Renal cortex interstitium (tissue), 11 donors: ENCODE results near the gene KLHDC9. TPM values are rescaled to one million over a fixed set of nuclear protein-coding genes. Genes with fewer than 3 reads are reported as not detected.
"Not testable (repeated sequence)": the region's sequence is repeated elsewhere in the genome, so short reads cannot be mapped to it uniquely, and the experiment has no call there.

Experiments
- DNase-seq, 11 donors: peaks; one replicate each; pipeline ENCODE4 v3.0.0-alpha.2; 2013; ENCODE audit warnings: low read depth in 9 of 11, low spot score in 4 of 11; ENCODE audit errors: extremely low read depth in 1 of 11
- polyA plus RNA-seq, 3 donors: library from polyadenylated mRNA; unstranded; fragments of 120-200 nt; gene quantifications; one replicate each; pipeline ENCODE4 v1.2.1, GENCODE V29; 2013; ENCODE audit not compliant: insufficient read length in 3 of 3

The KLHDC9 gene
- polyA plus RNA-seq, 3 donors: 15.7 to 19.3 (median 17.6) TPM

DNA sequence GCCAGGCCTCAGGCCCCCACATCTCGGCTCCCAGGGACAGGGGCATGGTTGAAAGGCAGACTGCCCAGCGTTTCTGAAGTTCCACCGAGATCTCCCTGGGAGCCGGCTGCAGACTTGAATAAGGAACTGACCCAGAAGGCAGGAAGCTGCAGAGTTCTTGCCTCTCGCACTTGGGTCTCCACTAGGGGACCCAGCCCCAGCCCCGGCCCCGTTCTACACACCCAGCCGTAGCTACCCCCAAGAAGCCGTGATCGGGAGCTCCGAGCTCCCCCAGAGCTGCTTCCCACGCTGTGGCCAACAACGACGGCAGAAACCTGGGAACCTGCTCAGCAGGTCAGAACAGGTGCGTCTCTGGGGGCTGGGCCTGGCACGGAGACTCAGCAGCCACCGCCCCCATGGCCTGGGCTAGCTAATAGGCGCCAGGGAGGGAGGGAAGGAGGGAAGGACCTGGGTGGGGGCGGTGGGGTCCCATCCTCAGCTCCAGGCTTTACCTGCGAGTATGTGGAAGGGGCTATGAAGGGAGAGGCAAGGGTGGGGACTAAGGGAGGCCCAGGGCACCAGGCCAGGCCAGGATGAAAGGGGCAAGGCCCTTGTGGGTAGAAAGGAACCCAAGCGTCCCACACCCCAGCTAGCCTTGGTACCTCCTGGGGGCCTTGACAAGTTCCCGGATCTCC is 8.8 kb upstream of the KLHDC9 start, which contains the start of gene NECTIN4:
NECTIN4 (minus strand) TSS at position 308 of the 674 bp plus-strand sequence; CDS start at position 46, 262 bp downstream.
- DNase-seq: peak in 5 of 11 donors; percentile 21 to 39 (median 35)

DNA sequence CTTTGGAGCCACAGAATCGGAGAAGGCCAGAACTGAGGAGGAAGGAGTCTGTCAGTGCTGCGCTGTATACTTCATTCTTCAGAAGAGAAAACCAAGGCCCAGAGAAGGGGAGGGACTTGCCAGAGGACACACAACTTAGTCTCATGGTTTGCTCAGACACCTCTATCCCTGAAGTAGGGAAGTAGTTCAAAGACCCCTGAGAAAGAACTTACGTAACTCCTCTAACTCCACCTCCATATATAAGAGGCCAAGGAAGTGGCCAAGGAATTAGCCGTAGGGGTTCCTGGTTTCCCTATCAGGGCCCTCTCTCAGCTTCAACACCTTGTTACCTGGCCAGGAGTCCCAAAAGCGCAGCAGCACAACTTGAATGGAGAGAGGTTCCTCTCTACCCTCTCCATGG is 8.2 kb upstream of the KLHDC9 start:
- DNase-seq: no peak

DNA sequence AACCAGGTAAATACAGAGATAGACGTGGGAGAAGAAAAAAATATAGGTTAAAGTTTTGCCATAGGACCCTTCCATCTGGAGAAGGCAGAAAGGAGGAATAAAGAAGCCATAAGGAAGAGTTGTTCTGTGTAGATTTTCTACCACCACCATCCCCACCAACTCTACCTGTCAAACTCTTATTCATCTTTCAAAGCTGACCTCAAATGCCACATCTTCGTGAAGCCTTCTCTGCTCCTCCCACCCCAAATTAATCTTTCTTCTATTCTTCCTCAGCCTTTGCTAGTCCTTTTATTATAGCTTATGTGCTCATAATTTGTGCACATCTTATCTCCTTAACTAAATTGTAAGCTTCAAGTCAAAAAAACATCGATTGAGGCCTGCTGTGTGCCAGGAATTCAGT is 7.5 kb upstream of the KLHDC9 start:
- DNase-seq: no peak

DNA sequence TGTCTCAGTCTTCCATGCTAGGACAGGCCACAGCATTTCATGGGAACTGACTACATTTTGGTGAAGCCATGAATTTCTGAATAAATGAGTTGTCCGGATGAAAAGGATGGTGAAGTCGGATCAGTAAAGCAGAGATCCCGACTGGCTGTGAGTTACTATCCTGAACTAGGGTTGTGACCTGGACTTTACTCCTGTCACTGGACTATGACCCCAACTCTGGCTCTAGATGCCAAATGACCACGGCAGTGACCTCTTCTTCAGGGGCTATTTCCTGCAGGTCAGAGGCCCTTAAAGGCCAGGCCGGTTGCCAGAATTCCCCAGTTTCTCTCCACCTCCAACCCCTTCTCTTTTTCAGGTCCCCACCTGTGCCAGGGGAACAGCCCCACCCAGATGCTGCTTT is 7.1 kb upstream of the KLHDC9 start:
- no peak for DNase-seq

DNA sequence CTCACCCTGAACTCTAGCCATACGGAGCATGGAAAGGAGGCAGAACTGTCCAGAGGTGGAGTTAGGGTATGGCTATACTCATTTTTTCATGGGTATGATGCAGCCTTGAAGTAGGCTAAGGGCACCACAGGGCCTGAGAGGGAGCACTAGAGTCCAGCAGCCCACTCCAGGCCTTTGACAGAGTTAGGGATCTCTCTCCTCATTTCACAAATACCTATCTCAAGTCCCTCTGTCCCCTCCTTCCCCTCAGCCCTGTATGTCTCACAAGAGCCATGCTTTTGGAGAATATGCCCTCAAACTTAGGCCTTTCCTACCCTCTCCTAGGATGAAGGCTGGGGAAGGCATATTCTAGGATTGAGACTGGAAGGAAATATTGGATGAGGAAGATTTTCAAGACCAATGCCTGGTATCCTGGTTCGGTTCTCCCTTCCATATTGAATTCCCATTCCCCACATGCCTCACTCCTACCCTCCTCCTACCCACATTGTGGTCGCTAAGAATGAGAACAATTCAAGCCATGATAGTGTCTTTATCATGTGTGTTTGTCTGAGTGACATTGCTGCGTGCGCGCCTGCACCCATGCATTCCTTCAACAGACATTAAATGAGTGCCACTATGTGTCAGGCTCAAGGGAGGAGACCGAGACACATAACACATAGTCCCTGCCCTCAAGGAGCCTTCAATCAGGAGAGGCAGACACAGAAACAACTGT is 6.2 kb upstream of the KLHDC9 start:
- no peak for DNase-seq

DNA sequence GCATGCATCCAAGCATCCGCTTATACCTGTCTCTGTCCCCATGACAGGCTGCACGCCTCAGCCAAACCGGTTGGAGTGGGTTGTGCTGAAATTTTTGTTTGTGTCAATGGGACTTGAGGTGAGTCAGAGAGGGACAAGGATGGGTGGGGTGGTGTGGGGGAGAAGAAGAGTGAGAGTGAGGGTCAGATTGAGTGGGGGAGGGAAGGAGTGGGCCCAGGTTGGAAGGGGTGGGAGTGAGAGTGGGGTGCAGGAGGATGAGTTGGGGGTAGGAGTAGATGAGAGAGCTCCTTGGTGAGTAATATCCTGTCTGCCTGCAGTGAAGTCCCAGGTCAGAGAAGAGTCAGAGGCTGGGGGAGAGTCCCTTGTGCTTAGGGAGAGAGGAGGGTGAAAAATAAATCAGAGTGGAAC is 5.5 kb upstream of the KLHDC9 start:
- DNase-seq: no peak

DNA sequence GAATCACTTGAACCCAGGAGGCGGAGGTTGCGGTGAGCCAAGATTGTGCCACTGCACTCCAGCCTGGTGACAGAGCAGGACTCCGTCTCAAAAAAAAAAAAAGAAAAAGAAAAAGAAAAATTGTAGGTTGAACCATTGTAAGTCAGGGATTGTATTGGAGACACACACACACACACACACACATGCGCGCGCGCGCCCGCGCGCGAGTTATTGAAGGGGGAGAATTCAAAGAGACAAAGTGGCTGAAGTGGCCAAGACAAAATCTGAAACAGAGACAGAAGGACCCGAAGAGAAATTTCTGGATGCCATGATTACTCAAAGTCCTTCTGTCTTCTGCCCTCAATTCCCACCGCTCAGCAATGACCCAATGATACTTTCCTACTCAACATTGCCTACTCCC is 3.7 kb upstream of the KLHDC9 start:
- DNase-seq: no peak

DNA sequence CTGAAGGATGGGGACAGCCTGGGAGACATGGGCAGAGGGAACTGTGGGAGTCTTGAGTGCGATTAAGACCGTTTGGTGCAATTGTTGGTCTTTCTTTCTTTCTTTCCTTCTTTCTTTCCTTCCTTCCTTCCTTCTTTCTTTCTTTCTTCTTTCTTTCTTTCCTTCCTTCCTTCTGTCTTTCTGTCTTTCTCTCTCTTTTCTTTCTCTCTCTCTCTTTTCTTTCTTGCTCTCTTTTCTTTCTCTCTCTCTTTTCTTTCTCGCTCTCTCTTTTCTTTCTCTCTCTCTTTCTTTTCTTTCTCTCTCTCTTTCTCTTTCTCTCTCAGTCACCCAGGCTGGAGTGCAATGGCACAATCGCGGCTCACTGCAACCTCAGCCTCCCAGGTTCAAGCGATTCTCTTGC is 2.9 kb upstream of the KLHDC9 start:
- no peak for DNase-seq

DNA sequence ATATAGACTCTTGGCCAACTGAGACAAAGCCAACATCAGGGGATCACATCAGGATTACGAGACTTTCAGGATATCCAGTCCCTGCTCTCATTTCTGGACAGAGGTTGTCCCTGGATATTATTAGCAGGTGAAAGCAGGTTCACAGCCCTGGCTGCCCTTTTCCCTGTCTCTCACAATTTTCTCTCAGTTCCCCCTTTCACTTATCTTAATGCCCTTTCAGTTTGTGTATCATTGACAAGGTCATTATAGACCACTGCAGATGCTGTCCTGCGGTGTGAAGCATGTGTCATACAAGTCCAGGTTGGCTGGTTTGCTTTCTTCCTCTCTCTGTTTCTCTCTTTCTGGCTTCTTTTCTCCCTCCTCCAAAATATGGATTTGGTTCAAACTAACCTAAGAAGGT is 2.1 kb upstream of the KLHDC9 start:
- DNase-seq: no peak

DNA sequence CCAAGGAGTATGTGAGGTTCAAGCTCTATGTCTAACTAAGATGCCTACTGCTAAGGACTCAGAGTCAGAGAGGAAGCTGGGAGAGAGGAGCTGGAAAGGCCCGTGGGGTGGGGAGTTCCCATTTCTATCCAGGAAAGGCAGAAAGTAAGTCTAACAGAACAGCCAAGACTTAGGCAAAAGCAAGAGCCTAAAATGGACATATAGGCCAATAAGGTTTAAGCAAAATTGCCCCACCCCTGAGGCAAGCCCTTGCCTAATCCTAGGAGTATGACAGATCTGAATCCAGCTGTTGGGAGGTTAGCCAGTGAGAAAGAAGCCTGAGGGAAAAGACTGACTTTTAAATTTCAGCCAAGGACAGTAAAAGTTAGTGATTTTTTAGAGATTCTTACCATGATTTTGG is 1.6 kb upstream of the KLHDC9 start:
- DNase-seq: no peak

DNA sequence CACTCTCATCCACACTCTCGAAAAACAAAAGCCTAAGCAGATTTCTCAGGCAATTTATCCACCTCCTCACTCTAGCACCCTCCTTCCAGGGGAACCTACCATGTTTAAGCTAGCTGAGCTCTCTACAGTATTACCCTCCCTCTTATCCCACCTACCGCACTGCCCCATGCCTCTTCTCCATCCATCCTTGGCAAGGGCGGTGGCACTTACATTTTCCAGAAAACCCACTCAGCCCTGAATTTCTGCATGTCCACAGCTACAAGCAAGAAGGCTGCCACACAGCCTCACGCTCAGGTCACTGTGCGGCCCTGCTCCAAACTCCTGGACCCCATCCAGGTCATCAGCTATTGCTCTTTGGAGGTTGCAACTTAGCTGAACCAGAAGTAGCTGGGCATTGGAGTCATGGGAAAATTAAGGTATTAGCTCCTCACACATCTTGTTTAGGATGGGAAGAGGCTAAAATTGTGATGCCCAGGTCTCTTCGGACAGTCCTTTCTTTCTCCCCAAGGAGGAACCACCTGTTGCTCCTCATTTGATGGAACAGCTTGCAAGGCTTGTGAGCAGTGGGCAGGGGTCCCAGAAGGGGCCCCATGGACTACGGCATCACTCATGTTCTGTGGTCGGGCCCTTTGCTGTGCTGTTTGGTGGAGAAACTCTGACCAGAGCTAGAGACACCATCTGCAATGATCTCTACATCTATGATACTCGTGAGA is 1.1 kb downstream of the KLHDC9 start:
- no peak for DNase-seq

DNA sequence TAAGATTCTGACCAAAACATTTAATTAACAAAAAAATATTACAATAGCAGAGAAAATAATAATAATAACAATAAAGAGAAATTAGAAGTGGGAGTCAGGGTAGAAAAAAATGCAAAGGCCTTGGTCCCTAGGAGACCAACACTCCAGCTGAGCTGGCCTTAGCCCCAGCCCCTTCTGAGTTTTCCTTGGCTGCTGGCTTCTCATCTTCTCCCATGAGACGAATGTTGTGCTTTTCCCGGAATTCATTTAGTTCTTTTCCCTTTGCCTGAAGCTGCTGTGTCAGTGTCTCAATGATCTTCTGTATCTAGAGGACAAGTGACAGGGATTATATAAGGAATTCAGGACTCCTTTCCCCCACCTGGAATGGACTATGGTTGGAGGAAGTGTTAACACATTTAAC is 2.4 kb downstream of the KLHDC9 start:
- no peak for DNase-seq

DNA sequence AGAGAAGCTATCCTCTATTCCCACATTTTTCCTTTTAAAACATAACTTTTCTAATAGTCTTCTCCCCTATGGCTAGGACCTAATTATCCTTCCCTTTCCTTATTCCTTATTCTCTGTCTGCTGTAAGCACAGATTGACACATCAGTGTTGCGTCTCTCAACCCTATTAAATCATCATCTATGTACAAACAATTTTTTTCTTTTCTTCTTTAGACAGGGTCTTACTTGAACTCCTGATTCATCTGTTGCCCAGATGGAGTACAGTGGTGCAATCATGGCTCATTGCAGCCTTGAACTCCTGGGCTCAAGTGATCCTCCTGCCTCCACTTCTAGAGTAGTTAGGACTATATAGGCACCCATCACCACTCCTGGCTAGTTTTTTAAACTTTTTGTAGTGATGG is 8.3 kb downstream of the KLHDC9 start:
- no peak for DNase-seq

DNA sequence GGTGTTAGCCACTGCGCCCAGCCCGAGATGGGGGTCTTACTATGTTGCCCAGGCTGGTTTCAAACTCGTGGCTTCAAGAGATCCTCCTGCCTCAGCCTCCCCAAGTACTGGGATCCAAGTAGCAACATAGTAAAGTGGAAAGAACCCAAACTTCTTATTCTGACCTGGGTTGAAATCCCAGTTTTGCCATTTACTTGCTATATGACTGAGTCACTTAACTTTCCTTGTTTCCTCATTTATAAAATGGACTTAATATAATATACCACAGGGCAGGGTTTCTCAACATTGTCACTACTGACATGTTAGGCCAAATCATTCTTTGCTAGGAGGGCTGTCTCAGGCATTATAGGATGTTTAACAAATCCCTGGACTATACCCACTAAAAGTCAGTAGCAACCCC is 13.0 kb downstream of the KLHDC9 start:
- DNase-seq: no peak

DNA sequence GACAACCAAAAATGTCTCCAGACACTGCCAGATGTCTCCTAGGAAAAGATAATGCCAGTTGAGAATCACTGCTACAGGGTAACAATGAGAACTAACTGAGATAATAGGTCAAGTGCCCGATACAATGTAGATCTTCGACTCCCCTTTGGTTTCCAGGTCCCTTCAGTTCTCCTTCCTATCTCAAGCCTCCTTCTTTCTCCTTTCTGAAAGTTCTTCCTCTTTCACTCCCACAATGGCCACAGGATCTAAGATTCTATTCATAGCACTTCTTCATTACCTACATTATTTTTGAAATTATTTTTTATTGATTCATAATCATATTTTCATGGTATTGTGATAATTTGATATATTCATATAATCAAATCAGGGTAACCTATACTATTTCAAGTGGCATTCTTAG is 13.4 kb downstream of the KLHDC9 start:
- DNase-seq: no peak

DNA sequence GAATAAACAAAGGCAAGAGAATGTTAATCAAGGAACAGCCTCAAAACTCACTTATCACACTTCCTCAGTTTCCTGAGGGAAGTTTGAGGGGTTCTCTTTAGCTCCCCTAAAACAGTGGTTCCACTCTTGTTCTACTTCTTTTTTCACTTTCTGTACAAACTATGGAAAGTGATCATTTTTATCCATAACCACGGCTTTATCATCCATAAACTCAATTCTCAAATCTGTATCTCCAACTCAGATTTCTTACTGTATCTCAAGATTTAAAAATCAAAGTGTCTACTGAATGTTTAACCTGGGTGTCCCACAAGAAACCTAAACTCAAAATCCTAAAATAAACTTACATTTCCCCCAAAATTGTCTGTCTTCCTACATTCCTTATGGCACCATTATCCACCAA is 15.8 kb downstream of the KLHDC9 start:
- DNase-seq: no peak

DNA sequence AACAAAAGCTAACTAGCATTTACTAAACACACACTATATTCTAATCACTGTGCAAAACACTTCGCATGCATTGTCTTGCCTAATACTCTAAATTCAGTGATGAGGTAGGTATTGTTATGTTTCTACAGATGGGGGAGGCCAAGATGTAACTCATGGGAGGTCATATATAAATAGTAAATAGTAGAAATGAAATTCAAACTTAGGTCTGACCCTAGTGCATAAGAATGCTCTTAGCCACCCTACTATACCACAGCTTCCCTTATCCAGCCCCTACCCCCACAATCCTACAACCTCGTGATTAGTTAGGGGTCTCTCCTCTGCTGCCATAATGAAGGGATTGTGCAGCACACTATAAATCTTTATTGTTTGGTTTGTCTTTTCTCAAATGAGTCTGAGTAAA is 16.4 kb downstream of the KLHDC9 start:
- no peak for DNase-seq

DNA sequence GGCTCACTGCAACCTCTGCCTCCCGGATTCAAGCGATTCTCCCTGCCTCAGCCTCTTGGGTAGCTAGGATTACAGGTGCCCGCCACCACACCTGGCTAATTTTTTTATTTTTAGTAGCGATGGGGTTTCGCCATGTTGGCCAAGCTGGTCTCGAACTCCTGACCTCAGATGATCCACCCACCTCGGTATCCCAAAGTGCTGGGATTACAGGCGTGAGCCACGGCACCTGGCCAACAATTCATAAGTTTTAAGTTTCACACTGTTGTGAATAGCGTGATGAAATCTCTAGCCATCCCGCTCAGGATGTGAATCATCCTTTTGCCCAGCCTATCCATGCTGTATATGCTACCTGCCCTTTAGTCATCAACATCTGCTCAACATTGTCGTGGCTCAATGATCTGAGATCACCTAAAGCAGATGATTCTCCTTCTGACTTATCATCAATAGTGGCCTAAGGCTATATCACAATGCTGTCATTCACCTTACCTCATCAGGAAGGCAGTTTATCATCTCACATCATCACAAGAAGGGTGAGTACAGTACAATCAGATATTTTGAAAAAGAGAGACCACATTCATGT is 17.1 kb downstream of the KLHDC9 start:
- no peak for DNase-seq

DNA sequence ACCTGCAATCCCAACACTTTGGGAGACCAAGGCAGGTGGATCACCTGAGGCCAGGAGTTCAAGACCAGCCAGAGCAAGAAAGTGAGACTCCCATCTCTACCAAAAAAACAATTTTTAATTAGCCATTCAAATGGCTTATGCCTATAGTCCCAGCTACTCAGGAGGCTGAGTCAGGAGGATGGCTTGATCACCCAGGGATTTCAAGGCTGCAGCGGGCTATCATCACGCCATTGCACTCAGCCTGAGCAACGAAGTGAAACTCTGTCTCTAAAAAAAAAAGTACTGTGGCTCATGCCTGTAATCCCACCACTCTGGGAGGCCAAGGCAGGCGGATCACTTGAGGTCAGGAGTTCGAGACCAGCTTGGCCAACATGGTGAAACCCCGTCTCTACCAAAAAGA is 17.8 kb downstream of the KLHDC9 start:
- DNase-seq: not testable (repeated sequence)
